22Rv1 (cell line): ENCODE results near the gene MBNL2.

Experiments
- CTCF ChIP-seq: fragments of 450-650 bp; IDR thresholded peaks from 2 replicates; pipeline ENCODE4 v1.5.1; 2017; ENCODE audit warnings: mild to moderate bottlenecking
- ZFX ChIP-seq: fragments of 450-650 bp; IDR thresholded peaks from 2 replicates; pipeline ENCODE4 v1.6.1; 2017; ENCODE audit warnings: antibody characterized with exemption, borderline replicate concordance

- no peak for TF ChIP-seq ZFX
- TF ChIP-seq CTCF, result no peak
Observed at GRCh38 chr13:97258801-97259200, 36.7 kb downstream of the MBNL2 start.
